ENCODE data around the gene GRK1. TPM values are rescaled to one million over a fixed set of nuclear protein-coding genes. Genes with fewer than 3 reads are reported as not detected.

The GRK1 gene
- polyA plus RNA-seq, 1 experiment: not detected

GRCh38 chr13:113771709-113772331, 104.8 kb downstream of the GRK1 start:
- Histone ChIP-seq H3K4me3 (ENCODE audit: low read depth, low read length) (no peak overlapping the region), H3K9me3 (ENCODE audit: control insufficient read depth, insufficient read depth, low read length) (peaks cover 44% of the 10 kb centered on the region), H3K27ac (ENCODE audit: low read depth, low read length) (no peak overlapping the region), H3K27me3 (ENCODE audit: control insufficient read depth, insufficient read depth, low read length) (peaks cover 2% of the 10 kb centered on the region)
- POLR2A ChIA-PET: no interaction called here
- TF ChIP-seq, protein P1, sequence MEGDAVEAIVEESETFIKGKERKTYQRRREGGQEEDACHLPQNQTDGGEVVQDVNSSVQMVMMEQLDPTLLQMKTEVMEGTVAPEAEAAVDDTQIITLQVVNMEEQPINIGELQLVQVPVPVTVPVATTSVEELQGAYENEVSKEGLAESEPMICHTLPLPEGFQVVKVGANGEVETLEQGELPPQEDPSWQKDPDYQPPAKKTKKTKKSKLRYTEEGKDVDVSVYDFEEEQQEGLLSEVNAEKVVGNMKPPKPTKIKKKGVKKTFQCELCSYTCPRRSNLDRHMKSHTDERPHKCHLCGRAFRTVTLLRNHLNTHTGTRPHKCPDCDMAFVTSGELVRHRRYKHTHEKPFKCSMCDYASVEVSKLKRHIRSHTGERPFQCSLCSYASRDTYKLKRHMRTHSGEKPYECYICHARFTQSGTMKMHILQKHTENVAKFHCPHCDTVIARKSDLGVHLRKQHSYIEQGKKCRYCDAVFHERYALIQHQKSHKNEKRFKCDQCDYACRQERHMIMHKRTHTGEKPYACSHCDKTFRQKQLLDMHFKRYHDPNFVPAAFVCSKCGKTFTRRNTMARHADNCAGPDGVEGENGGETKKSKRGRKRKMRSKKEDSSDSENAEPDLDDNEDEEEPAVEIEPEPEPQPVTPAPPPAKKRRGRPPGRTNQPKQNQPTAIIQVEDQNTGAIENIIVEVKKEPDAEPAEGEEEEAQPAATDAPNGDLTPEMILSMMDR (IDR thresholded peaks at IDR 0.05; ENCODE audit: low read depth, low read length): no peak
- CTCF ChIA-PET: no interaction called here
- DNase-seq (ENCODE audit: low read depth, low spot score): no peak

- Histone ChIP-seq H3K27ac (ENCODE audit: low read depth, low read length) (no peak overlapping the region), H3K4me3 (ENCODE audit: low read depth, low read length) (no peak overlapping the region), H3K9me3 (ENCODE audit: control insufficient read depth, insufficient read depth, low read length) (peaks cover 41% of the 10 kb centered on the region), H3K27me3 (ENCODE audit: control insufficient read depth, insufficient read depth, low read length) (peaks cover 9% of the 10 kb centered on the region)
- TF ChIP-seq, protein P1 (IDR thresholded peaks at IDR 0.05; ENCODE audit: low read depth, low read length): no peak
- ChIA-PET CTCF (no interaction called here), POLR2A (no interaction called here)
- no peak for DNase-seq (ENCODE audit: low read depth, low spot score)
Observed at GRCh38 chr13:113774177-113775107, 107.4 kb downstream of the GRK1 start.

- no peak overlapping the region for H3K4me3 ChIP-seq (ENCODE audit: low read depth, low read length)
- ChIA-PET CTCF (no interaction called here), POLR2A (no interaction called here)
- peaks cover 9% of the 10 kb centered on the region for H3K27me3 ChIP-seq (ENCODE audit: control insufficient read depth, insufficient read depth, low read length)
- H3K27ac ChIP-seq (ENCODE audit: low read depth, low read length): no peak overlapping the region
- H3K9me3 ChIP-seq (ENCODE audit: control insufficient read depth, insufficient read depth, low read length): peaks cover 36% of the 10 kb centered on the region
- TF ChIP-seq, protein P1 (IDR thresholded peaks at IDR 0.05; ENCODE audit: low read depth, low read length): no peak
- DNase-seq (ENCODE audit: low read depth, low spot score): no peak
Observed at GRCh38 chr13:113775451-113776145, 108.6 kb downstream of the GRK1 start.

GRCh38 chr13:113776231-113777125, 109.5 kb downstream of the GRK1 start:
- no peak overlapping the region for H3K27ac ChIP-seq (ENCODE audit: low read depth, low read length)
- ChIA-PET POLR2A (interaction anchor here (0.6 kb wide), 1 partner anchor 35 kb away, joined by 3 read pairs; no protein-coding TSS in a partner anchor), CTCF (no interaction called here)
- H3K27me3 ChIP-seq (ENCODE audit: control insufficient read depth, insufficient read depth, low read length): peaks cover 9% of the 10 kb centered on the region
- TF ChIP-seq, protein P1 (IDR thresholded peaks at IDR 0.05; ENCODE audit: low read depth, low read length): no peak
- DNase-seq (ENCODE audit: low read depth, low spot score): no peak
- no peak overlapping the region for H3K4me3 ChIP-seq (ENCODE audit: low read depth, low read length)
- H3K9me3 ChIP-seq (ENCODE audit: control insufficient read depth, insufficient read depth, low read length): peaks cover 27% of the 10 kb centered on the region

Data from AG04450 (cell line).